WI38 (cell line): ENCODE results near the gene TOR4A.
A peak's percentile ranks its signal among the peaks of the same experiment; 100 is the strongest.

Experiments
- H3K4me3 ChIP-seq: 2 replicates; pipeline ENCODE4 v1.5.1; 2011; ENCODE audit warnings: low read depth, mild to moderate bottlenecking, control low read depth, low read length
- TF ChIP-seq, protein P1 (sequence below): IDR thresholded peaks from 2 replicates; pipeline ENCODE4 v1.5.1; 2012; ENCODE audit warnings: low read depth, mild to moderate bottlenecking, control low read depth, low read length

TOR4A gene

DNA sequence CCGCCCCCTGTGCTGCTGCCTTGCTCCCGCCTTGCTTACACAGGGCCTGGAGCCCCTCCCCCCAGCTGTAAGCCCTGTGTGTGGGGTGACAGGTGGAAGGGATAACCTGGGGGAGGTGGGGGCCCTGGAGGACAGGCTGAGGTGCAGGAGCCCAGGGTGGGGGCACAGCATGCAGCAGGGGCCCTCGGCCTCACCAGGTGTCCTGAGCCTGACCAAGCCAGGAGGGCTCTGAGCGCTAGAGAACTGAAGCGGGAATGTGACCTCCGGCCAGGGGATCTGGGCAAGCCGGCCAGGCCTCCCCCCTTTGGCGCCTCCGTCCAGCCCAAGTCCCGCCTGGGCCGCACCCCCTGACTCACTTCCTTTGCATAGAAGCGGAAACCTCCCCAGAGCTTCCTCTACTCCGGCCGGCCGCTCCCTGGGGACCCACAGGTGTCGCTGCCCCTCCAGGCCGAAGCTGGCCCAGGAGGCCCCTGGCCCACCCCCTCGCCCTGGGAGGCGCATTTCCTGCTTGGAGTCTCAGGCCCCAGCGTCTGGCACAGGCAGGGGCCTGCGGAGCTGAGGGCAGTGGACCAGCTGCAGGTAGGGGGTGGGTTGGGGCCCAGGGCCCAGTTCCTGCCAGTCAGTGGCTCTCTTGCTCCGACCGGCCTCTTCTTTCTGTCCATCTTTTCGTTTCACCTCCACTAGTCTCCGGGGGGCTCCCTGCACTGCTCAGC lies at the start of gene TOR4A:
Gene TOR4A, plus strand, starts transcription at position 398 of the 713 bp plus-strand sequence. CDS start 964 bp downstream, outside the sequence.
- TF ChIP-seq, protein P1, sequence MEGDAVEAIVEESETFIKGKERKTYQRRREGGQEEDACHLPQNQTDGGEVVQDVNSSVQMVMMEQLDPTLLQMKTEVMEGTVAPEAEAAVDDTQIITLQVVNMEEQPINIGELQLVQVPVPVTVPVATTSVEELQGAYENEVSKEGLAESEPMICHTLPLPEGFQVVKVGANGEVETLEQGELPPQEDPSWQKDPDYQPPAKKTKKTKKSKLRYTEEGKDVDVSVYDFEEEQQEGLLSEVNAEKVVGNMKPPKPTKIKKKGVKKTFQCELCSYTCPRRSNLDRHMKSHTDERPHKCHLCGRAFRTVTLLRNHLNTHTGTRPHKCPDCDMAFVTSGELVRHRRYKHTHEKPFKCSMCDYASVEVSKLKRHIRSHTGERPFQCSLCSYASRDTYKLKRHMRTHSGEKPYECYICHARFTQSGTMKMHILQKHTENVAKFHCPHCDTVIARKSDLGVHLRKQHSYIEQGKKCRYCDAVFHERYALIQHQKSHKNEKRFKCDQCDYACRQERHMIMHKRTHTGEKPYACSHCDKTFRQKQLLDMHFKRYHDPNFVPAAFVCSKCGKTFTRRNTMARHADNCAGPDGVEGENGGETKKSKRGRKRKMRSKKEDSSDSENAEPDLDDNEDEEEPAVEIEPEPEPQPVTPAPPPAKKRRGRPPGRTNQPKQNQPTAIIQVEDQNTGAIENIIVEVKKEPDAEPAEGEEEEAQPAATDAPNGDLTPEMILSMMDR: peak; percentile 36; the same call in 1 of the 2 replicates
- H3K4me3 ChIP-seq: peak within 1 kb of the TSS; percentile 73

GRCh38 chr9:137227853-137228505 lies 49.5 kb upstream of the TOR4A start:
- no peak overlapping the region for H3K4me3 ChIP-seq

DNA sequence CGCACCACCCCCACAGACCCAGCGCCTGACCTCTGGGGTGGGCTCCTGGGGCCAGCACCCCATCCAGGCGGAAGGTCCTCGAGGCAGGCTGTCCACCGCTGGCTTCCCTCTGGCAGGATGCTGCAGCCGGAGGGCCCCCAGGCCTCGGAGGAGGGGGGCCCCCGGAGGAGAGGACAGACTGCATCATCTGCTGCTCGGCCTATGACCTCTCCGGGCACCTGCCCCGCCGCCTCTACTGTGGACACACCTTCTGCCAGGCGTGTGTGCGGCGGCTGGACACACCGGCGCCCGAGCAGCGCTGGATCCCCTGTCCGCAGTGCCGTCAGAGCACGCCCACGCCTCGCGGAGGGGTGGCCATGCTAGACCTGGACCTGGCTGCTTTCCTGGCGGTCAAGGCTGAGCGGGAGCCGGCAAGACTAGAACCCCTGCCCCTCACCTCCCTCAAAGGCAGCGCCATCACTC lies 49.0 kb upstream of the TOR4A start:
- no peak overlapping the region for H3K4me3 ChIP-seq
- TF ChIP-seq, protein P1: no peak

More at GRCh38 chr9:137227853-137228505, 49.5 kb upstream of the TOR4A start:
- TF ChIP-seq, protein P1: no peak

DNA sequence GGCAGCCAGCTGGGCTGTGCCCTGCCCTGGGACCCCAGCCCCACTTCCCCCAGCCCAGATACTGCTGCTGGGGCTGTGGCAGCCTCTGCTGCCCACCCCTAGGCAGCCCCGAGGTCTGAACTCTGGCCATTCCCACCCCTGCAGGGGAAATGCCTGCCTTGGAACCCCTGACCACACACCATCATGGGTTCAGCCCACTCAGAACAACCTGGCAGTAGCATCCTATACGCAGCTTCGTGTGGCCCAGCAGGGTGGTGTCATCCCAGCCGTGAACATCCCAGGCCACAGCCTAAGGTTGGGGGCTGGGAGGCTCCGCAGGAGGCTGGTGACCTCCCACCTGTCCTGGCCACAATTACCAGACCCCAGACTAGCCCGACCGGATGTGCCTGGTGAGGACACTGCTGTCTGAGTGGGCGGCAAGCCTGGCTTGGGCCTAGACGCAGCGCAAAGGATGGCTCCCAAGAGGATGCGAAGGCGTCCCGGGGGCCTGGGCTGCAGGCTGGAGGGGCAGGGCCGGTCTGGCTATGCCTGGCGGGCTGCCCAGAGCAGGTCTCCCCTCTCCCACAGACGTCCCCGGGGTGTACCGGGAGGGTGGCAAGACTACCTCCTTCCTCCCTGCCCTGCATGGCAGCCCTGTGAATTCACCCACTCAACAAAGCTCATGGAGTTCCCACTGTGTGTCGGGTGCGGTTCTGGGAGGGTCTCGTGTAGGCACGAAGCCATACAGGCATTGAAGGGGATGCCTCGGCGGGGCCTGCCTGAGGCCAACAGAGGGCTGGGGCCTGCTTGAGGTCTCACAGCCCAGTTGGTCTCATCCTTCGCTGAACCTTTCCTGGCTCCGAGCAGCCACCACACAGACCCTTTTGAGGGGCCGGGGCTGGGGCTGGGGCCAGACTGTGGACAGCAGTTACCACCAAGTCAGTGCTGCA lies 48.3 kb upstream of the TOR4A start:
- TF ChIP-seq, protein P1: no peak
- no peak overlapping the region for H3K4me3 ChIP-seq

GRCh38 chr9:137229903-137230704 lies 47.4 kb upstream of the TOR4A start:
- no peak overlapping the region for H3K4me3 ChIP-seq
- TF ChIP-seq, protein P1: no peak

- no peak within 1 kb of the TSS for H3K4me3 ChIP-seq
- TF ChIP-seq, protein P1: no peak
These were observed 46.7 kb upstream of the TOR4A start, which contains the start of gene SLC34A3 for GRCh38 chr9:137230705-137231371. TSS of gene SLC34A3 (plus strand) at chr9:137230901. CDS start at chr9:137231703, 802 bp downstream.
